ENCODE results near the gene PRKCB.

Gene PRKCB

DNA sequence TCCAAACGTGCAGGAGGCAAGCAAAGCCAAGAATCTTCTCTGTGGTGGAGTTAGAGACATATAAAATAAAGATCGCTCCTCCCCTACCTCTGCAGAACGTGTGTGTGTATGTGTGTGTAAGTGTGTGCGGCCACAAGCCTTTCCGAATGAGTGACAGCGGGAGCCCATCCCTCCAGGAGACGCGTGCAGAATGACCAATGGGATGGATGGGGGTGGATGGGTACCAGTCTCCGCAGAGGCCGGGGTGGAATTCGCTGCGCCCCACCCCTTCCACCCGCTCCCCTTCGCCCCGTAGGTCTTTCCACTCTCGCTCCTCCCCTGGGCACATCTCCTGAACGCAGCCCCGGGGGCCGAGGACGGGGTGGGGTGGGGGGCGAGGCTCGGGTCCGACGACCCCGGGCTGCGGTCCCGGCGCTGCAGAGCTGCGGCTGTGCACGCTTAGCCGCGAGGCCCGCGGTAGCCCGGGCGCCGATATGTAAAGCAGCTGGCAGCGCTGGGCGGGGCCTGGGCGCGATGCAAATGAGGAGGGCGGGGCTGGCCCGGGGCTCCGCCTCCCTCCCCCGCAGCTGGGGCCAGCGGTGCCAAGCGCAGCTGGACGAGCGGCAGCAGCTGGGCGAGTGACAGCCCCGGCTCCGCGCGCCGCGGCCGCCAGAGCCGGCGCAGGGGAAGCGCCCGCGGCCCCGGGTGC lies at the start of gene PRKCB:
Gene PRKCB (plus strand): TSS at position 594 of the 688 bp plus-strand sequence.
- peak; percentile 88 for DNase-seq (ENCODE audit: low read depth)

DNA sequence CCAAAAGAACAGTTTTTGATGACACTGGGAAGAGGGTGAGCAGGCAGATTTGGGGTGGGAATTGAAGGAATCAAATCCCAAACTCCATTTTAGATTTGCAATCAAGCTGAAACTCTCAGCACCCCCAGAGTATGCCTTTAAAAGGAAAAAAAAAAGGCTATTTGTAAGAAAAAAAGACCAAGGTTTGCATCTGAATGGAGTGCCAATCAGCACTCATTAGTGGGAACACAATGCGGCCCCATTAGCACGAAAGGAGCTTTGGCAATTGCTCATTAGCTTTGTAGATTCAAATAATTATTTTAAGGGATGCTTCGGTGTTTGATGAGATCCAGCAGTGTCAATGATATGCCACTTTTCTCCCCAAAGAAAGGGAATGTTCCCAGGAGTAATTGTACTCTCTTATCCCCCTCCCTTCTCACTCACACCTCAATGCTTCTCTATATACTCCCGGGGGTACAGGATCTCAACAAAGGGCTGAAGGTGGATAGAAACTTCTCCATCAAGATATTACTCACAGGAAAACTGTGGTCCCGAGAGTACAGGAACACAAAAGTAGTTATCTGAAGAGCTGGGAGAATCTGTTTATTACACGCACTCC lies 48.7 kb upstream of the PRKCB start:
- no peak for DNase-seq (ENCODE audit: low read depth)

DNA sequence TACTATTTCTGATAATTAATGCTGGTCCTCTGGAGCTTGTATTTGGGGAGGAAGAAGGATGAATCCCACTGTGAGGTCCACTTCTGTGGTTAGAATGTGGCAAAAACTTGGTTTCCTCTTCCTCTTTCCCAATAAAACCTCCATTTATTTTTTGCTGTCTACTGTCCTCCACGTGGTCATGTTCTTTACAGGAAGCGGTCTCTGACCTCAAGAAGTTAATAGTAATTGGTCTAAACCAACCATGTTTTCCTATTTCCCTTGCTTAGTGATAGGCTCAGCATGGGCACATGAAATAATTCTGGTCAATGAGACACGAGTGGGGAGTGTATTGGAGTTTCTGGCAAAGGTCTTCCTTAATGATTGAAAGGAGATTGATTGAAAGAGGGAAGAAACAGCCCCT lies 47.1 kb upstream of the PRKCB start:
- no peak for DNase-seq (ENCODE audit: low read depth)

DNA sequence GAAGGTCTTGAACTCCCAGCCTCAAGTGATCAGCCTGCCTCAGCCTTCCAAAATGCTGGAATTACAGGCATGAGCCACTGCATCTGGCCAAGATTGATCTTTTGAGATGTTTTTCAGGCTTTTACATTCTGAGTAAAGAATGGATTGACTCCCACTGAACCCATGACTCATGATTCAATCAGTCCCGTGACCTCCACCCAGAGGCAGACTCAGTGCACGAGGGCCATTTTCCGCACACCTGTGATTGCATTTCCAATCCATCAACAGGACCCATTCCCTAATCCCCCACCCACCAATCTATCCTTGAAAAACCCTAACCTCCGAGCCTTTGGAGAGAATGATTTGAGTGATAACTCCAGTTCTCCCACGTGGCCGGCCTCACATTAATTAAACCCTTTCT lies 40.4 kb upstream of the PRKCB start:
- no peak for DNase-seq (ENCODE audit: low read depth)

DNA sequence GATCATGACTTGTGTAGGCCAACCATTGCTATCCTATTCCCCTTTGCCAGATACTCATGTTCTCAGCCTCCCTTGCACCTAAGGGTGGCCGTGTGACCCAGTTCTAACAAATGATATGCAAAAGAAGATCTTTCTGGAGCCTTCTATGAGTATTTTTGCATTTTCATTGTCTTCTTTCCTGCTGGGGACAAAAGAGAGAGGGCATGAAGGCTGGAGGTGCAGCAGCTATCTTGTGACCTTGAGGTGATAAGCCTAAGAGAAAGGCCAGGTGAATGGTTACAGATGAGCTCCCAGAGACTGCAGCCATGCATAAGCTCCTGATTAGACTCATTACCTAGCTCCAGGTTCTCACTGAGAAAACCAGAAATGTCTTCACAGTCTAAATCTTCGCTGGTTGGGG lies 38.8 kb upstream of the PRKCB start:
- no peak for DNase-seq (ENCODE audit: low read depth)

DNA sequence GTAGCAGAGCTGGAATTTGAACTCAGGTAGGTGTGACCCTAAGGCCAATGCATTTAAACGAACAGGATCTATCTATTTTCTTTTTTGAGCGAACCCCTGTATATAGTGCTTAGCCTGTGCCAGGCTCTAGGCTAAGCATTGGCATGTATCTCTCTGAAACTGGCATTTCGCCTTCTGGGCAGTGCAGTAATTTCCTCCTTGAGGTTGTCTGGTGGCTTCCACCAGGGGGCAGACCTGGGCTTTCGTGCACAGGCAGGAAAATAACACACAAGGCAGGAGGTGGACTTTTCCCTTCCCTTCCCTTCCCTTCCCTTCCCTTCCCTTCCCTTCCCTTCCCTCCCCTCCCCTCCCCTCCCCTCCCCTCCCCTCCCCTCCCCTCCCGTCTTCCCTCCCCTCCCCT lies 34.4 kb upstream of the PRKCB start:
- peak; percentile 73 for DNase-seq (ENCODE audit: low read depth)

DNA sequence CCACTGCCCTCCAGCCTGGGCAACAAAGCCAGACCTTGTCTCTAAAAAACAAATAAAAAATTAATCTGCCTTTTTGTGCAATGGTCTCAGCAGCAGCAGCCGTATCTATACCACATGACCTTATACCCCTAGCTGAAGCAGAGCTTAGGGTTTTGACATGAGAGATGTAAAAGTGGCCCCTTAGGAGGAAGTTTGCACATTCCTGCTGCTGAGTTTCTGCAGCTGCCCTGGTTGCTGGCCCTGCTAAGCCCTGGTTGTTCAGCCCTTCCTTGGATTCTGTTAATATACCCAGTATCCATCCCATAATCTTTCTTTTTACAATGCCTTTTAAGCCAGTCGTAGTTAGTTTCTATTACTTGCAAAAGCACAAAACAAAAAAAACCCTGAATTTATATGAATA lies 33.0 kb upstream of the PRKCB start:
- DNase-seq (ENCODE audit: low read depth): no peak

DNA sequence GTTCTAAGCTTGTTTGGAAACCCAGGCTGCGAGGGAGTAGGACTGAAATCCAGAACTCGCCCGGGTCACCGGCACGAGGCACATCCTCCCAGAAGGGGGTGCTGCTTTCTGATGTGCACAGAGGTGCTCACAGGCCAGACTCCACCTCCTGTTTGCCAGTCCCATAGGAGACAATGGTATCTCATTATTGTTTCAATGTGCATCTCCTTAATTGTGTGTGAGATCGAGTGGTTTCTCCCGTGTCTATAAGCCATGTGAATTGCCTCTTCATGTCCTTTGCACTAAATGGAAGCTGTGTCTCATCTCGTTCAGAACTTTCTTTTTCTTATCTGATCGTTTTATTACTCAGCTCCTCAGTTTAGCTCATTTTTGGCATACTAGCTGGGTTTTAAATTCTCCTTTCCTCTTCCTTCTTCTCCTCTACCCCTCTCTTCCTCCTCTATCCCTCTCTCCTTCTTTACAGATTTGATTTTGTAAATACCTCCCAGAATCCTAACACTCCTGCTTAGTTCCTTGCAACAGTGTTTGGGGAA lies 32.1 kb upstream of the PRKCB start:
- DNase-seq (ENCODE audit: low read depth): peak; percentile 67

DNA sequence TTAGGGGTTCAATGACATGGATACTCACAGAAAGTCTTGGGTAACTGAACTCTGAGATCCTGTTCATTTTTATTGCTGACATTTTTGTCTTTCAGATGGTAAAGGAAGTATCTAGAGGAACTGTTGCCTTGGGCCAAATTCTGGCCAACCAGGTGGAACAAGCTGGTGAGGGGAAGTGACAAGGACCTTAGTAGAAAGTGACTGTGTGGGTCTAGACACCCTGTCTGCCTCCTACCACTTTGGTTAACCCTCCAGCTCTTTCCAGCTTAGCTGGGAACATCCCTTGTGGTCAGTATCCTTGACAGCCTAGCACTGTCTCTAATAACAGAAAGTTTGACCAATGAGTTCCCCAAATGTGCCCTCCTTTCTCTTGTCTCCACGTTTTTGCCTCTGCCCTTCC lies 28.8 kb upstream of the PRKCB start:
- DNase-seq (ENCODE audit: low read depth): no peak

DNA sequence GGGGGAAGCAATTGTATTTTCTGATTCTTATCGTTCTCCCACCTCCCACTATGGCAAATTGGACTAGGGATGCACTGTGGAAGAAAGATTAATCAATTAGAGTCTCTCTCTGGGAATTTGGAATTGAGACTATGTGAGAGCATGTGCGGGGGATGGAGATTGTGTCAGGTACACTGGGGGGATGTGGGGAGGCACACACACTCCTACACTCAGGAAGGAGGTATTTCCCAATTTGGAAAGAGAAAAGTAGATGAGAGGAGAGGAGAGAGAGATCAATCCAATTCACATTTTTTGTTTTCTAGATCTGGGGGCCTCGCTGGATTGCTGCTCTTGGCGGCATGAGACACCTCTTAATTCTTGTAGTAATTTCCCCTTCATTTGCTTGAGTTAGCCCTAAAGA lies 14.3 kb upstream of the PRKCB start:
- DNase-seq (ENCODE audit: low read depth): no peak

DNA sequence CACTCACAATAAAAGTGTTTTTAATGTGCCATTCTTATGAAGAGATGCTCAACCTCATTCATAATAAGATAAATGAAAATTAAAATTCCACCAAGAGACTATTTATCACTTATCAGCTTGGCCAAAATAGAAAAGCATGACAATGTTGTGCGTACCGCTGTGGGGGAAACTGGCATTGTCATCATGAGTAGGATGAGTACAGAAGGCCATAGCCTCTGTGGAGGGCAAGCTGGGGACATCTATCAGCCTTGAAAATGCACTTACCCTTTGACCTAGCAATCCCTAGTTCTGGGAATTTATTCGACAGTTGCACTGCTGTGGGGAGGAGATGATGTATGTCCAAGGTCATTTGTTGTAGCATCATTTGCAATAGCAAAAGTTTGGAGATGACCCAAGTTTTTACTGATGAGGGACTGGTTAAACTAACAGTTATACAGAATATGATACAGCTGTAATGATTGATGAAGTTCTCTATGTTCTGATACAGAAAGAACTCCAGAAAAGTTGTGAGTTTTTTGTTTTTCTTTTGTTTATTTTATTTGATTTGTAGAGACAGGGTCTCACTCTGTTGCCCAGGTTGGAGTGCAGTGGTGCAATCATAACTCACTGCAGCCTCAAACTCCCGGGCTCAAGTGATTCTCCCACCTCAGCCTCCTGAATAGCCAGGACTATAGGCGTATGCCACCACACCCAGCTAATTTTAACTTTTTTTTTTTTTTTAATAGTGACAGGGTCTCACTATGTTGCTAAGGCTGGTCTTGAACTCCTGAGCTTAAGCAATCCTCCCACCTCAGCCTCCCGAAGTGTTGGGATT lies 13.7 kb upstream of the PRKCB start:
- DNase-seq (ENCODE audit: low read depth): no peak

DNA sequence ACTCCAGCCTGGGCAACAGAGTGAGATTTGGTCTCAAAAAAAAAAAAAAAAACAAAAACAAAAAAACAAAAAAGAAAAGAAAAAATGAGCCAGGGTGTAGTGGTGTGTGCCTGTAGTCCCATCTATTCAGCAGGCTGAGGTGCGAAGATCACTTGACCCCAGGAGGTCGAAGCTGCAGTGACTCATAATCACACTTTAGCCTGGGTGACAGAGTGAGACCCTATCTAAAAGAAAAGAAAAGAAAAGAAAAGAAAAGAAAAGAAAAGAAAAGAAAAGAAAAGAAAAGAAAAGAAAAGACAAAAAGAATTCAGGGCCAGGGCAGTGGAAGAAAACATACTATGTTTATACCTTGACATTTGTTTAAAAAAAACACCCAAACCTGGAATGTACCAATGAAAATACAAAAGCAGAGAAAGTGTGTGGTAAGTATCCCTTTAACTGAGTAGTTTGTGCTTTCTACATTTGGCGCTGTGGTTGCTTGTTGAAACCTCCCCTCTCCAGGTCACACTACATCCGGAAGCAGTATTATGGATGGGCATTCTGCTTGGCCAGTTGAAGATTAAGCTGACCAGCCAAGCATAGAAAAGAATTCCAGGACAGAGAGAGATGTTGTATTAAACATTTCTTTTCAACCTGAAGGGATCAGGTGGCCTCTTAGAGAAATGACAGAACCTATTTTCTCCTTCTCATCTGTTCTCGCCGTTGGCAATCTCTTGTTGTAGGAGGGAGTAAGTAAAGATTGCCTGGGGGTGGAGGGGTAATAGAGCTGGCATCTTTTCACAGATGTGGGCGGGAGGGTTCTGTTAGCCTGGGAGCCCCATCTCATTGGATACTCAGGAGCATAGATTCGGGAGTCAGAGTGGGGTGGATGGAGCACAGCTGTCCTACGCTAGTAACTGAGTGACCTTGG lies 12.1 kb upstream of the PRKCB start:
- DNase-seq (ENCODE audit: low read depth): no peak

DNA sequence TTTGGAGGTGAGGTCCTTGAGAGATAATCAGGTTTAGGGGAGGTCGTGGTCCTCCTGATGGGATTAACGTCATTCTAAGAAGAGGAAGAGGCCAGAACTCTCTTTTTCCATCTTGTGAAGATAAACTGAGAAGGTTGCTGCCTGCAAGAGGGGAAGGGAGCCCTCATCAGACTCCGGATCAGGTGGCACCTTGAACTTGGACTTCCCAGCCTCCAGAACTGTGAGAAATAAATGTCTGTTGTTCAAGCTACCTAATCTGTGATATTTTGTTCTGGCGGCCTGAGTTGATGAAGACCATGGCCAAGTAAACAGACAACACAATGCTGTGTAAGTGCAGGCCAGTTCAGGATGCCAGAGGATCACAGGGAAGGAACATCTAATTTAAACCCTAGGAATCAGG lies 10.9 kb upstream of the PRKCB start:
- no peak for DNase-seq (ENCODE audit: low read depth)

DNA sequence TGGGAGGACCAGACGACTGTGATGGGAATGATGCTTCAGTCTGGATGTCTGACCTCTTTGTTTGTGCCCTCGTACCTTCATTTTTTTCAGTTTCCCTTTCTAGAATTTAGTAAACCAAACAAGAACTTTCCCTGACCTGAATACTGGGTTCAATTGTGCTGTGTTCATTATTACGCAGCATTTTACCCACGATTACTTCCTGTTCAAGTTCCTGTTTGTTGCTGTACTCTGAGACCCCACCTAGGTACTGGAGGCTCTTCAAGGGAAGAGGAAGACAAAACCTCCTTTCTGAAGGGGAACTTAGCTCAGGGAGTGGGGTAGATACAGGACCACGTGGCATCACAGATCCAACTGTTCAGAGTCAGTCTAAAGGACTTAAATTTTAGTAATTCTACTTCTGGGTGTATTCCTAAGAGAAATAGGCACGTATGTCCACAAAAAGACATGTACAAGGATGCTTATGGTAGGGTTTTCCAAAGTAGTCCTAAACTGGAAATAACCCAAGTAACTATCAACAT lies 9.2 kb upstream of the PRKCB start:
- no peak for DNase-seq (ENCODE audit: low read depth)

DNA sequence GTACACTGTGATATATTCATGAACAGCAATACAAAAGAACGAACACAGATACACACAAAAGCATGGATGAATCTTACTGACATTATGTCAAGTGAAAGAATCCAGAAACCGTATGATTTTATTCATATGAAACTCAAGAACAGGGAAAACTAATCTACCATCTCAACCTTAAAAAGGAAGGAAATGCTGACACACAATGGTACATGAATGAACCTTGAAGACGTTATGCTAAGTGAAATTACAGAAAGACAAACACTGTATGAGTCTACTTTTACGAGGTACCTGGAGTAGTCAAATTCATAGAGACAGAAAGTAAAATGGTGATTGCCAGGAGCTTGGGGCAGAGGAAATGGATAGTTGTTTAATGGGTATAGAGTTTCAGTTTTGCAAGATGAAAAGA lies 8.7 kb upstream of the PRKCB start:
- DNase-seq (ENCODE audit: low read depth): no peak

DNA sequence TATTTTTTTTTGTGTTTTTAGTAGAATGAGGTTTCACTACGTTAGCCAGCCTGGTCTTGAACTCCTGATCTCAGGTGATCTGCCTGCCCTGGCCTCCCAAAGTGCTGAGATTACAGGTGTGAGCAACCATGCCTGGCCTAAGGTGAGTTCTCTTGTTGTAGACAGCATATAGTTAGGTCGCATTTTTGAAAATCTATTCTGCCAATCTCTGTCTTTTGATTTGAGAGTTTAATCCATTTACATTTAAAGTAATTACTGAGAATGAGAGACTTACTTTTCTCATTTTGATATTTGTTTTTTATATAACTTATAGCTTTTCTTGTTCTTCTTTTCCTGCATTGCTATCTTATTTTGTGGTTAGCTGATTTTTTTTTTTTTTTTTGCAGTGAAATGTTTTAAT lies 6.3 kb upstream of the PRKCB start:
- no peak for DNase-seq (ENCODE audit: low read depth)

DNA sequence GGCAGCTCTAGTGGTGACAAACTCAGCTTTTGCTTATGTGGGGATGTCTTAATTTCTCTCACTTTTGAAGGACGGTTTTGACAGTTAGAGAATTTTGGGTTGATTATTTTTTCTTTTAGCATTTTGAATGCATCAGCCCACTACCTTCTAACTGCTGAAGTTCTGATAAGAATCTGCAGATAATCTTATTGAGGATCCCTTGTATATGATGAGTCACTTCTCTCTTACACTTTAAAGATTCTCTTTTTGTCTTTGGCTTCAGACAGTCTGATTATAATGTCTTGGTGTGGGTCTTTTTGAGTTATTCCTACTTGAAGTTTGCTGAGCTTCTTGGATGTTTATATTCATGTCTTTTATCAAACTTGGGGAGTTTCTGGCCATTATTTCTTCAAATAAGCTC lies 5.5 kb upstream of the PRKCB start:
- no peak for DNase-seq (ENCODE audit: low read depth)

DNA sequence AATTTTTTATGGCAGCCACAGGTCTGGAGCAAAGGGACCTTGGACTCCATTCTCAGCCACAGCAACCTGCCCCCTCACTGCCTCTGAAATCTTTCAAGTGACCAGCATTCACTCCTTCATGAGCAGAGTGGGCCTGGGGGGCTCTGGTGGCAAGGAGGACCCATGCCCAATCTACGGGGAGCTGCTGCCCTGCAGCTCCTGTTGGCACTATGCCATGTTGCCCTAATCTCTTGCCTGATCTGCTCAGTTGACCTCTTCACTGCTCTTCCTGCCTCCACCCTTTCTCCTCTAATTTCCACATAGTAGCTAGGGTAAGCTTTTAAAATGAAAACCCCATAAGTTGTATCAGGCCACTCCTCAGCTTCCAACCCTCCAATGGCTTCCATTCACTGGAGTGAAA lies 2.9 kb upstream of the PRKCB start:
- DNase-seq (ENCODE audit: low read depth): no peak

DNA sequence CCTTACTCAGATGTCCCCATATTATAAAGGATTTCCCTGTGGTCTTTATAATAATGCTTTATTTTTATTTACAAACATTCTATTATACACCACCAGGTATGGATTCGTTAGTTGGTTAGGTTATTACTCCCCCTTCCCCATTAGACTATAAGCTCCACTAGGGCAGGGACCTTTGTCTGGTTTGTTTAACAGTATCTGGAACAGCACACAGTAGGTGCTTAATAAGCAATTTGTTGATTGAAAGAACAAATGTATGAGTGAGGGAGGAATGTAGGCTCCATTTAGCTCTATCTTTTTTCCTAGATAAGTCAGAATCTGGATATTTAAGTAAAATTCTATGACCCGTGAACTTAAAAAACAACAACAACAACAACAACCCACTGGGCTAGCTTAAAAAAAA lies 2.3 kb upstream of the PRKCB start:
- DNase-seq (ENCODE audit: low read depth): no peak

DNA sequence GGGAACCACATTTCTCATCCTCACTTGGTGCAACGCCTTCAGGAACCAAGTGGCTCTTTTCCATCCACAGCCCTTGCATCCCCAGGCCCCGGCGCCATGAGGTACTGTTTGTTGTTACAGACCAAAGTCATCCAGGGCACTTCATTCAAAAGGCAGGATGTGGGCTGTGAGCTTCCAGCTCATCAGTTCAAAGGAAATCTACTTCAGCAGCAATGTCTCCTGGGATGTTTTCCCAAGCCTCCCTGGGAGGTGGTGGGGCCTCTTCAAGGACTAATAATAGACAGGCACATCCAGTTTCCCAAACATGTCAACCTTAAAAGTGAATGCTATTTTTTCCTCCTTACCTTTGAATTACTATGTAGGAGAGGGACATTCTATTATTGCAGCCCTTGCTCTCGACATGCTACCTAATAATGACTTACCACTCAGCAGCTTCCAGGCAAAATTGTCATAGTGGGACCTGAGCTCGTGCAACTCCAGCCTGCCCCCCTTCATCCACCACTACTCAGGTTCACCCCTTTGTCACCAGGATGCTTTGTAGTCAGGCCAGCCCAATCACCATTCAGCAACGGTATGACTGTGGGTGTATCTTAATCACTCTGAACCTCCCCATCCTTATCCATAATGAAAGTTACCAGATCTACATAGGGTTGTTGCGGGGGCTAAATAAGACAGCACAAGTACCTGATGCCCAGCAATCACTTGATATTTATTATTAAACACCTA lies 1.7 kb upstream of the PRKCB start:
- DNase-seq (ENCODE audit: low read depth): no peak

DNA sequence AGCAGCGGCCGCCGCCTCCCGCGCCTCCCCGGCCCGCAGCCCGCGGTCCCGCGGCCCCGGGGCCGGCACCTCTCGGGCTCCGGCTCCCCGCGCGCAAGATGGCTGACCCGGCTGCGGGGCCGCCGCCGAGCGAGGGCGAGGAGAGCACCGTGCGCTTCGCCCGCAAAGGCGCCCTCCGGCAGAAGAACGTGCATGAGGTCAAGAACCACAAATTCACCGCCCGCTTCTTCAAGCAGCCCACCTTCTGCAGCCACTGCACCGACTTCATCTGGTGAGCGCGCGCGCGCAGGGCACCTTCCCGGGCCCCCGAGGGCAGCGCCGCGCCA lies 258 bp downstream of the PRKCB start:
- DNase-seq (ENCODE audit: low read depth): no peak

All from activated T-cell treated with anti-CD3 and anti-CD28 coated beads for 24 hours (primary cell).